ENCODE results near the gene USP3. TPM values are rescaled to one million over a fixed set of nuclear protein-coding genes. Genes with fewer than 3 reads are reported as not detected.

The USP3 gene
- total RNA-seq, 4 donors from 2014 or later: 27.3 to 52.8 (median 32.2) TPM

- intact Hi-C loops (cut with DNase I): no loop called here
Observed at GRCh38 chr15:63634154-63634553, 129.8 kb downstream of the USP3 start.

GRCh38 chr15:63636518-63637061 lies 132.2 kb downstream of the USP3 start:
- Histone ChIP-seq H3K4me3 (no peak overlapping the region), H3K9me3 (no peaks in the 10 kb centered on the region), H3K27ac (no peak overlapping the region), H3K27me3 (no peaks in the 10 kb centered on the region), H3K4me1 (no peaks in the 10 kb centered on the region), H3K36me3 (peaks cover 0 to 100% (median 23%) of the 10 kb centered on the region in 3 donors)
- intact Hi-C loops (cut with DNase I): no loop called here
- no peak for DNase-seq
- no peak for TF ChIP-seq POLR2A (IDR thresholded peaks at IDR 0.05)
- TF ChIP-seq, protein P1, sequence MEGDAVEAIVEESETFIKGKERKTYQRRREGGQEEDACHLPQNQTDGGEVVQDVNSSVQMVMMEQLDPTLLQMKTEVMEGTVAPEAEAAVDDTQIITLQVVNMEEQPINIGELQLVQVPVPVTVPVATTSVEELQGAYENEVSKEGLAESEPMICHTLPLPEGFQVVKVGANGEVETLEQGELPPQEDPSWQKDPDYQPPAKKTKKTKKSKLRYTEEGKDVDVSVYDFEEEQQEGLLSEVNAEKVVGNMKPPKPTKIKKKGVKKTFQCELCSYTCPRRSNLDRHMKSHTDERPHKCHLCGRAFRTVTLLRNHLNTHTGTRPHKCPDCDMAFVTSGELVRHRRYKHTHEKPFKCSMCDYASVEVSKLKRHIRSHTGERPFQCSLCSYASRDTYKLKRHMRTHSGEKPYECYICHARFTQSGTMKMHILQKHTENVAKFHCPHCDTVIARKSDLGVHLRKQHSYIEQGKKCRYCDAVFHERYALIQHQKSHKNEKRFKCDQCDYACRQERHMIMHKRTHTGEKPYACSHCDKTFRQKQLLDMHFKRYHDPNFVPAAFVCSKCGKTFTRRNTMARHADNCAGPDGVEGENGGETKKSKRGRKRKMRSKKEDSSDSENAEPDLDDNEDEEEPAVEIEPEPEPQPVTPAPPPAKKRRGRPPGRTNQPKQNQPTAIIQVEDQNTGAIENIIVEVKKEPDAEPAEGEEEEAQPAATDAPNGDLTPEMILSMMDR (IDR thresholded peaks at IDR 0.05): no peak
- 95% methylated on average over 9 of the region's 9 CpGs for WGBS, 2 donors

More at GRCh38 chr15:63634154-63634553, 129.8 kb downstream of the USP3 start:
- DNase-seq: no peak
- WGBS, 2 donors: 87 to 88% methylated on average over 1 of the region's 1 CpG
- peaks cover 0 to 100% (median 14%) of the 10 kb centered on the region in 3 donors for H3K36me3 ChIP-seq
- H3K27ac ChIP-seq: no peak overlapping the region
- no peak overlapping the region for H3K4me3 ChIP-seq
- TF ChIP-seq, protein P1 (IDR thresholded peaks at IDR 0.05): no peak
- no peak for TF ChIP-seq POLR2A (IDR thresholded peaks at IDR 0.05)
- no peaks in the 10 kb centered on the region for H3K9me3 ChIP-seq
- H3K27me3 ChIP-seq: no peaks in the 10 kb centered on the region
- H3K4me1 ChIP-seq: no peaks in the 10 kb centered on the region

- H3K36me3 ChIP-seq: peaks cover 0 to 100% (median 10%) of the 10 kb centered on the region in 3 donors
- 95 to 100% methylated on average over 1 of the region's 1 CpG for WGBS, 2 donors
- DNase-seq: no peak
Observed at GRCh38 chr15:63638839-63639238, 134.4 kb downstream of the USP3 start.

GRCh38 chr15:63640146-63640545 lies 135.8 kb downstream of the USP3 start:
- no peaks in the 10 kb centered on the region for H3K27me3 ChIP-seq
- TF ChIP-seq, protein P1 (IDR thresholded peaks at IDR 0.05): no peak
- no peak overlapping the region for H3K4me3 ChIP-seq
- no peak overlapping the region for H3K27ac ChIP-seq
- H3K4me1 ChIP-seq: no peaks in the 10 kb centered on the region
- H3K36me3 ChIP-seq: peaks cover 0 to 100% (median 10%) of the 10 kb centered on the region in 3 donors
- no peak for DNase-seq
- 94 to 97% methylated on average over 2 to 3 of the region's 3 CpGs for WGBS, 2 donors
- H3K9me3 ChIP-seq: no peaks in the 10 kb centered on the region
- intact Hi-C loops (cut with DNase I): no loop called here

More at GRCh38 chr15:63638839-63639238, 134.4 kb downstream of the USP3 start:
- no peaks in the 10 kb centered on the region for H3K9me3 ChIP-seq
- H3K4me3 ChIP-seq: no peak overlapping the region
- intact Hi-C loops (cut with DNase I): no loop called here
- no peak overlapping the region for H3K27ac ChIP-seq
- TF ChIP-seq, protein P1 (IDR thresholded peaks at IDR 0.05): no peak
- TF ChIP-seq POLR2A (IDR thresholded peaks at IDR 0.05): no peak
- H3K27me3 ChIP-seq: no peaks in the 10 kb centered on the region
- no peaks in the 10 kb centered on the region for H3K4me1 ChIP-seq

Other genes with a start within 250 kb of the USP3 start
- 1 to 10 TPM in 3 of 4 donors, under 1 TPM in 1; 0.53 to 7.8 (median 3.3) TPM for gene APH1B, start 227.0 kb upstream of the USP3 start, total RNA-seq
- 100 to 1,000 TPM; 126 to 156 (median 143) TPM for gene CA12, start 122.7 kb upstream of the USP3 start, total RNA-seq
- gene FBXL22, start 92.8 kb downstream of the USP3 start, total RNA-seq: 1 to 10 TPM in 3 of 4 donors, under 1 TPM in 1; 0.19 to 6.5 (median 3.1) TPM

All from esophagus squamous epithelium (tissue), 5 donors.